B cell (primary cell): Measurements from ENCODE around the gene ATXN2. TPM values are rescaled to one million over a fixed set of nuclear protein-coding genes. Genes with fewer than 3 reads are reported as not detected.

Experiments
- ATAC-seq: fragments of 200-7000 bp; cut with Tn5 transposase; one replicate; pipeline ENCODE4 v1.10.0; 2021; ENCODE audit warnings: low read depth, mild to moderate bottlenecking, moderate number of reproducible peaks, moderate library complexity
- CTCF ChIA-PET: fragments of 350-600 bp; sonication (Branson Sonifier 250); formaldehyde crosslinking; loops from one replicate; lab custom pipeline; 2021; ENCODE audit warnings: antibody characterized with exemption, inconsistent platforms; lab: Charles Lee
- POLR2A ChIA-PET: fragments of 350-600 bp; sonication (Branson Sonifier 250); formaldehyde crosslinking; loops from one replicate; lab custom pipeline; 2021; ENCODE audit warnings: antibody characterized with exemption; lab: Charles Lee
- DNase-seq: peaks from one replicate; pipeline ENCODE4 v3.0.0; 2013
- H2AFZ ChIP-seq: 2 replicates; pipeline ENCODE4 v1.6.1; 2012; ENCODE audit warnings: mild to moderate bottlenecking, low read depth, low read length; ENCODE audit not compliant: insufficient read depth, poor library complexity, severe bottlenecking
- H3K27ac ChIP-seq, 2 donors: 1 replicate in 1 of 2; 2 replicates in 1 of 2; pipeline ENCODE4 v1.5.1; 2012 to 2013; ENCODE audit warnings: low read length in 2 of 2, mild to moderate bottlenecking in 2 of 2, moderate library complexity in 1 of 2
- H3K27me3 ChIP-seq, 4 experiments: fragments of 200-600 bp in 1 of 4; sonication (generic) in 1 of 4; replicated peaks in 1 of 4; 1 replicate in 2 of 4; 2 replicates in 2 of 4; pipeline versions ENCODE4 v1.6.1 to v1.7.0; 2013 to 2016; ENCODE audit warnings: low read length in 3 of 4, mild to moderate bottlenecking in 2 of 4, mixed read lengths in 1 of 4, moderate library complexity in 1 of 4; ENCODE audit not compliant: insufficient read depth in 4 of 4, control insufficient read depth in 3 of 4; ENCODE audit errors: control extremely low read depth in 1 of 4
- H3K36me3 ChIP-seq, 2 experiments: replicated peaks in 1 of 2; 1 replicate in 1 of 2; 2 replicates in 1 of 2; pipeline versions ENCODE4 v1.6.1 to v1.7.1; 2013; ENCODE audit warnings: low read length in 1 of 2; ENCODE audit not compliant: insufficient read depth in 2 of 2, control insufficient read depth in 1 of 2; ENCODE audit errors: control extremely low read depth in 1 of 2, extremely low read depth in 1 of 2
- H3K4me1 ChIP-seq, 2 donors: fragments of 200-600 bp in 1 of 2; sonication (generic) in 1 of 2; 1 replicate in 1 of 2; 2 replicates in 1 of 2; pipeline versions ENCODE4 v1.5.1 to v1.6.1; 2013 to 2017; ENCODE audit warnings: low read length in 2 of 2; ENCODE audit not compliant: control insufficient read depth in 2 of 2, insufficient read depth in 2 of 2
- H3K4me2 ChIP-seq: replicated peaks from 2 replicates; pipeline ENCODE3; 2012; ENCODE audit warnings: mild to moderate bottlenecking, low read depth, low read length; ENCODE audit not compliant: poor library complexity, severe bottlenecking
- H3K4me3 ChIP-seq, 5 experiments: fragments of 200-600 bp in 1 of 5; sonication (generic) in 1 of 5; 1 replicate in 3 of 5; 2 replicates in 2 of 5; pipeline versions ENCODE4 v1.5.1 to v1.7.0; 2011 to 2016; ENCODE audit warnings: low read length in 4 of 5, mild to moderate bottlenecking in 4 of 5, low read depth in 2 of 5, control low read depth in 1 of 5, moderate library complexity in 1 of 5; ENCODE audit not compliant: insufficient read depth in 1 of 5; ENCODE audit errors: control extremely low read depth in 1 of 5, extremely low read depth in 1 of 5
- H3K79me2 ChIP-seq: fragments of 200-600 bp; sonication (generic); one replicate; pipeline ENCODE4 v1.6.0; 2016; ENCODE audit warnings: low read length; ENCODE audit not compliant: control insufficient read depth, insufficient read depth
- H3K9ac ChIP-seq: fragments of 200-600 bp; sonication (generic); 2 replicates; pipeline ENCODE4 v1.6.1; 2017; ENCODE audit warnings: mild to moderate bottlenecking, low read length, moderate library complexity
- H3K9me3 ChIP-seq, 3 donors: one replicate each; pipeline versions ENCODE4 v1.6.1 to v1.7.1; 2013; ENCODE audit warnings: low read length in 2 of 3; ENCODE audit not compliant: control insufficient read depth in 2 of 3, insufficient read depth in 1 of 3; ENCODE audit errors: control extremely low read depth in 1 of 3
- H4K20me1 ChIP-seq: 2 replicates; pipeline ENCODE4 v1.6.0; 2012; ENCODE audit warnings: mild to moderate bottlenecking, low read length; ENCODE audit not compliant: insufficient read depth, control insufficient read depth, poor library complexity, severe bottlenecking
- H3K27ac Mint-ChIP-seq: one replicate; pipeline ENCODE4 v1.8.0; 2021; ENCODE audit warnings: mixed read lengths
- H3K27me3 Mint-ChIP-seq: one replicate; pipeline ENCODE4 v1.8.0; 2021; ENCODE audit warnings: mixed read lengths
- H3K4me1 Mint-ChIP-seq: one replicate; pipeline ENCODE4 v1.8.0; 2021; ENCODE audit warnings: mixed read lengths
- H3K4me3 Mint-ChIP-seq: one replicate; pipeline ENCODE4 v1.8.0; 2021; ENCODE audit warnings: mixed read lengths
- H3K9me3 Mint-ChIP-seq: one replicate; pipeline ENCODE4 v1.8.0; 2022; ENCODE audit warnings: mixed read lengths; ENCODE audit not compliant: insufficient read depth
- EZH2 ChIP-seq: IDR thresholded peaks from 2 replicates; pipeline ENCODE4 v1.6.1; 2012; ENCODE audit warnings: borderline replicate concordance, low read depth, mild to moderate bottlenecking, moderate library complexity, low read length; ENCODE audit not compliant: insufficient read depth, poor library complexity, severe bottlenecking
- WGBS: methylation state at CpG from one replicate; pipeline ENCODE4 v1.1.5; 2013; ENCODE audit warnings: missing lambda C conversion rate; ENCODE audit not compliant: insufficient coverage; 5-methylcytosine and 5-hydroxymethylcytosine counted together
- intact Hi-C: fragments of 100-400 bp; cut with micrococcal nuclease; formaldehyde crosslinking; loops from one replicate; pipeline ENCODE4 v1.10.0; 2022
- polyA plus RNA-seq: library from polyadenylated mRNA; depleted of rRNA; stranded (reverse); fragments of >200 nt; gene quantifications from 2 replicates; pipeline ENCODE4 v1.2.3, GENCODE V29; 2012
- total RNA-seq, 2 donors: library from RNA; stranded (reverse); fragments of 120-200 nt in 1 of 2; gene quantifications; 1 replicate in 1 of 2; 2 replicates in 1 of 2; pipeline versions ENCODE4 v1.2.3 to v1.2.4, GENCODE V29; 2013 to 2022
- TF ChIP-seq, protein P1 (sequence below): fragments of 200-600 bp; IDR thresholded peaks from one replicate; pipeline ENCODE4 v1.8.0; 2022; ENCODE audit warnings: antibody characterized with exemption, mild to moderate bottlenecking

ATXN2 gene
- total and polyA plus RNA-seq, 2 donors (not counting 1 experiment from before 2014, with no cell fraction given) = 28.2 to 83.8 TPM

DNA sequence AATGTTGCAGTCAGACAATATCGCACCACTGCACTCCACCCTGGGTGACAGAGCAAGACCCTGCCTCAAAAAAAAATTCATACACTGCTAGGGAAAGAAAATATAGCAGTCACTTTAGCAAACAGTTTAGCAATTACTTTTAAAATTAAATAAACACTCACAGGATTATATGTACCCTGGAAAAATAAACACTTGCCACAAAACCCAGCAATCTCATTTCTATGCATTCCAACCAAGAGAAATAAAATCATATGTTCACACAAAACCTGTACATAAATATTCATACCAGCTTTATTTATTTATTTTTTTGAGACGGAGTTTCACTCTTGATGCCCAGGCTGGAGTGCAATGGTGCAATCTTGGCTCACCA is 20.2 kb downstream of the ATXN2 start:
- H3K27ac Mint-ChIP-seq = no peak overlapping the region
- Histone ChIP-seq H3K79me2 (peaks cover 93% of the 10 kb centered on the region), H3K27me3 (no peaks in the 10 kb centered on the region), H4K20me1 (peaks cover 41% of the 10 kb centered on the region), H3K4me1 (no peaks in the 10 kb centered on the region), H3K27ac (no peak overlapping the region), H2AFZ (no peak overlapping the region), H3K4me2 (no peak overlapping the region), H3K36me3 (peaks cover 0 to 2% of the 10 kb centered on the region in 2 experiments), H3K4me3 (no peak overlapping the region), H3K9ac (no peak overlapping the region), H3K9me3 (no peaks in the 10 kb centered on the region)
- ChIA-PET POLR2A (no interaction called here), CTCF (interaction anchor here (0.7 kb wide), 1 partner anchor 485 kb away, joined by 3 read pairs; no protein-coding TSS in a partner anchor)
- H3K4me3 Mint-ChIP-seq = no peak overlapping the region
- DNase-seq (no peak), ATAC-seq (no peak)
- H3K9me3 Mint-ChIP-seq = no peaks in the 10 kb centered on the region
- TF ChIP-seq, protein P1, sequence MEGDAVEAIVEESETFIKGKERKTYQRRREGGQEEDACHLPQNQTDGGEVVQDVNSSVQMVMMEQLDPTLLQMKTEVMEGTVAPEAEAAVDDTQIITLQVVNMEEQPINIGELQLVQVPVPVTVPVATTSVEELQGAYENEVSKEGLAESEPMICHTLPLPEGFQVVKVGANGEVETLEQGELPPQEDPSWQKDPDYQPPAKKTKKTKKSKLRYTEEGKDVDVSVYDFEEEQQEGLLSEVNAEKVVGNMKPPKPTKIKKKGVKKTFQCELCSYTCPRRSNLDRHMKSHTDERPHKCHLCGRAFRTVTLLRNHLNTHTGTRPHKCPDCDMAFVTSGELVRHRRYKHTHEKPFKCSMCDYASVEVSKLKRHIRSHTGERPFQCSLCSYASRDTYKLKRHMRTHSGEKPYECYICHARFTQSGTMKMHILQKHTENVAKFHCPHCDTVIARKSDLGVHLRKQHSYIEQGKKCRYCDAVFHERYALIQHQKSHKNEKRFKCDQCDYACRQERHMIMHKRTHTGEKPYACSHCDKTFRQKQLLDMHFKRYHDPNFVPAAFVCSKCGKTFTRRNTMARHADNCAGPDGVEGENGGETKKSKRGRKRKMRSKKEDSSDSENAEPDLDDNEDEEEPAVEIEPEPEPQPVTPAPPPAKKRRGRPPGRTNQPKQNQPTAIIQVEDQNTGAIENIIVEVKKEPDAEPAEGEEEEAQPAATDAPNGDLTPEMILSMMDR = no peak
- TF ChIP-seq EZH2 = no peak
- intact Hi-C loops = no loop called here
- peaks cover 21% of the 10 kb centered on the region for H3K4me1 Mint-ChIP-seq
- H3K27me3 Mint-ChIP-seq = no peaks in the 10 kb centered on the region
- WGBS = no CpG with 5 or more reads among the region's 2 CpGs

DNA sequence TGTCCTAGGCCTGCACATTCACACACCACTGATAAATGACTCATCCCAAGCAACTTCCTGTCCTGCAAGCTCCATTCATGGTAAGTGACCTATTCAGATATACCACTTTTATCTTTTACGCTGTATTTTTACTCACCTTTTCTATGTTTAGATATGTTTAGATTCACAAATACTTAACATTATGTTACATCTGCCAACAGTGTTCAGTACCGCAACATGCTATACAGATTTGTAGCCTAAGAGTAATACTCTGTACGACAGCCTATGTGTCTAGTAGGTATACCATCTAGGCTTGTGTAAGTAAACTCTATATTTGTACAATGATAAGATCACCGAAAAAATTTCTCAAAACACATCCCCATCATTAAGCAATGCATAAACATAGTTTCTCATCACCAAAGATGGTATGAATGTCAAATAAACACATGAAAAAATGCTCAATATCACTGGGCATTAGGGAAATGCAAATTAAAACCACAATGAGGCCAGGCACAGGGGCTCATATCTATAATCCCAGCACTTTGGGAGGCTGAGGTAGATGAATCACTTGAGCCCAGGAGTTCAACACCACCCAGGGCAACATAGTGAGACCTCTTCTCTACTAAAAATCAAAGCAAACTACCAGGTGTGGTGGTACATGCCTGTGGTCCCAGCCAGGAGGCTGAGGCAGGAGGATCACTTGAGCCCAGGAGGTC is 20.7 kb downstream of the ATXN2 start:
- Histone ChIP-seq H2AFZ (no peak overlapping the region), H3K9ac (no peak overlapping the region), H3K36me3 (peaks cover 0 to 2% of the 10 kb centered on the region in 2 experiments), H3K27ac (no peak overlapping the region), H3K4me2 (no peak overlapping the region), H3K4me1 (no peaks in the 10 kb centered on the region), H3K79me2 (peaks cover 92% of the 10 kb centered on the region), H3K27me3 (no peaks in the 10 kb centered on the region), H3K4me3 (no peak overlapping the region), H3K9me3 (no peaks in the 10 kb centered on the region), H4K20me1 (peaks cover 35% of the 10 kb centered on the region)
- Mint-ChIP-seq H3K9me3 (no peaks in the 10 kb centered on the region), H3K4me1 (peaks cover 23% of the 10 kb centered on the region), H3K27me3 (no peaks in the 10 kb centered on the region), H3K27ac (no peak overlapping the region), H3K4me3 (no peak overlapping the region)
- no peak for ATAC-seq
- TF ChIP-seq, protein P1 = no peak
- TF ChIP-seq EZH2 = no peak
- ChIA-PET CTCF (no interaction called here), POLR2A (no interaction called here)
- no CpG with 5 or more reads among the region's 4 CpGs for WGBS
- DNase-seq = no peak
- intact Hi-C loops = no loop called here
